GM12878 (cell line): Measurements from ENCODE around the gene CADM3. TPM values are rescaled to one million over a fixed set of nuclear protein-coding genes. Genes with fewer than 3 reads are reported as not detected.

Source experiments
- ATAC-seq: fragments of 200-7000 bp; cut with Tn5 transposase; 3 replicates; pipeline ENCODE4 v1.9.1; 2020; ENCODE audit warnings: mild to moderate bottlenecking, moderate library complexity
- BruUV-seq: library from RNA; stranded (reverse); fragments of 400-500 nt; replicated peaks from 2 replicates; lab custom pipeline; 2021; lab: Mats Ljungman, UMichigan
- CTCF ChIA-PET: fragments of 300-600 bp; sonication (Branson Sonifier 250); formaldehyde crosslinking; extraction: SDS; loops from one replicate; lab custom pipeline; 2021; ENCODE audit warnings: inconsistent platforms; lab: Yijun Ruan, JAX
- POLR2A ChIA-PET: fragments of 350-600 bp; formaldehyde crosslinking; extraction: SDS; loops from one replicate; lab custom pipeline; 2021; ENCODE audit warnings: inconsistent platforms; lab: Charles Lee
- RAD21 ChIA-PET: fragments of 300-600 bp; sonication (Branson Sonifier 250); formaldehyde crosslinking; loops from one replicate; lab custom pipeline; 2023; ENCODE audit warnings: antibody characterized with exemption; ENCODE audit not compliant: unreplicated experiment; lab: Charles Lee
- SMC1A ChIA-PET: fragments of 300-600 bp; sonication (Branson Sonifier 250); formaldehyde crosslinking; loops from one replicate; lab custom pipeline; 2023; ENCODE audit not compliant: unreplicated experiment, uncharacterized antibody; lab: Charles Lee
- DNase-seq: peaks from one replicate; pipeline ENCODE4 v3.0.0-alpha.2; 2011; ENCODE audit warnings: low read depth, low spot score
- FAIRE-seq: peaks from 3 replicates; lab custom pipeline; 2011; peaks lifted over from hg19 to GRCh38; lab: Jason Lieb, UNC
- H2AFZ ChIP-seq: 2 replicates; pipeline ENCODE4 v1.6.0; 2011; ENCODE audit warnings: low read depth, low read length, control low read depth; ENCODE audit not compliant: control insufficient read depth
- H3K27ac ChIP-seq: 2 replicates; pipeline ENCODE4 v1.5.1; 2011; ENCODE audit warnings: control low read depth; ENCODE audit not compliant: control insufficient read depth, insufficient read depth
- H3K27me3 ChIP-seq, 2 experiments: replicated peaks in 1 of 2; 2 replicates each; pipeline versions ENCODE4 v1.6.0 to v1.6.1; 2011; ENCODE audit warnings: low read length in 1 of 2; ENCODE audit not compliant: control insufficient read depth in 2 of 2, insufficient read depth in 2 of 2
- H3K36me3 ChIP-seq, 2 experiments: 2 replicates each; pipeline ENCODE4 v1.5.1; 2011; ENCODE audit warnings: low read length in 1 of 2; ENCODE audit not compliant: control insufficient read depth in 2 of 2, insufficient read depth in 2 of 2
- H3K4me1 ChIP-seq: 2 replicates; pipeline ENCODE4 v1.6.1; 2011; ENCODE audit warnings: mild to moderate bottlenecking, low read length, moderate library complexity, mixed read lengths; ENCODE audit not compliant: control insufficient read depth, insufficient read depth
- H3K4me2 ChIP-seq: 2 replicates; pipeline ENCODE4 v1.6.0; 2011; ENCODE audit warnings: control low read depth; ENCODE audit not compliant: control insufficient read depth, insufficient read depth
- H3K4me3 ChIP-seq: fragments of 200-600 bp; sonication (generic); 2 replicates; pipeline ENCODE4 v1.5.1; 2016
- H3K79me2 ChIP-seq: 2 replicates; pipeline ENCODE4 v1.6.0; 2011; ENCODE audit warnings: low read length; ENCODE audit not compliant: control insufficient read depth, insufficient read depth
- H3K9ac ChIP-seq: 2 replicates; pipeline ENCODE4 v1.8.0; 2011; ENCODE audit warnings: low read length, control low read depth, mixed read lengths; ENCODE audit not compliant: control insufficient read depth, insufficient read depth
- H3K9me3 ChIP-seq: replicated peaks from 3 replicates; pipeline ENCODE4 v1.5.1; 2011; ENCODE audit warnings: mild to moderate bottlenecking, low read length; ENCODE audit not compliant: control insufficient read depth, insufficient read depth
- H4K20me1 ChIP-seq: 2 replicates; pipeline ENCODE4 v1.6.0; 2011; ENCODE audit not compliant: control insufficient read depth, insufficient read depth
- HCFC1 ChIP-seq: fragments of 150-350 bp; IDR thresholded peaks from 2 replicates; pipeline ENCODE4 v1.6.1; 2014; ENCODE audit warnings: low read length
- MEF2B ChIP-seq: fragments of 450-650 bp; IDR thresholded peaks from 2 replicates; pipeline ENCODE4 v1.6.1; 2018; ENCODE audit warnings: mild to moderate bottlenecking, moderate library complexity; ENCODE audit not compliant: partially characterized antibody, poor library complexity, severe bottlenecking
- NFYA ChIP-seq: IDR thresholded peaks from 2 replicates; pipeline ENCODE4 v1.6.1; 2011; ENCODE audit warnings: low read depth, mild to moderate bottlenecking, low read length, improper control_type of control experiment, borderline replicate concordance
- NR2C2 ChIP-seq: IDR thresholded peaks from 2 replicates; pipeline ENCODE4 v1.6.1; 2011; ENCODE audit warnings: borderline replicate concordance, low read depth; ENCODE audit not compliant: control insufficient read depth, insufficient read length
- NRF1 ChIP-seq: conservative IDR thresholded peaks from 2 replicates; pipeline ENCODE4 v1.6.1; 2011; ENCODE audit warnings: mild to moderate bottlenecking, low read depth, low read length, improper control_type of control experiment
- RELA ChIP-seq: fragments of 450-650 bp; IDR thresholded peaks from 2 replicates; pipeline ENCODE4 v1.8.0; 2014; ENCODE audit warnings: borderline replicate concordance; ENCODE audit not compliant: partially characterized antibody
- SMAD5 ChIP-seq: IDR thresholded peaks from 2 replicates; pipeline ENCODE4 v1.6.1; 2016; ENCODE audit warnings: antibody characterized with exemption, low read depth
- SMC3 ChIP-seq: IDR thresholded peaks from 2 replicates; pipeline ENCODE4 v1.6.1; 2011; ENCODE audit warnings: low read length, improper control_type of control experiment, borderline replicate concordance
- SUZ12 ChIP-seq: fragments of 200-600 bp; sonication (generic); IDR thresholded peaks from one replicate; pipeline ENCODE4 v1.6.1; 2018; ENCODE audit warnings: antibody characterized with exemption, mild to moderate bottlenecking; ENCODE audit not compliant: unreplicated experiment
- ZNF24 ChIP-seq: fragments of 450-650 bp; IDR thresholded peaks from 2 replicates; pipeline ENCODE4 v1.6.1; 2017; ENCODE audit warnings: antibody characterized with exemption, mild to moderate bottlenecking
- WGBS: methylation state at CpG from one replicate; pipeline ENCODE4 v1.1.6; 2016; ENCODE audit warnings: low lambda C conversion rate; ENCODE audit not compliant: insufficient replicate concordance, insufficient coverage; ENCODE audit errors: missing lambda C conversion rate; 5-methylcytosine and 5-hydroxymethylcytosine counted together
- in situ Hi-C: fragments of 300-500 bp; cut with MboI; formaldehyde crosslinking; loops from 9 replicates; pipeline ENCODE4 v1.14.3; 2018; ENCODE audit warnings: mixed read lengths
- intact Hi-C: fragments of 100-400 bp; cut with micrococcal nuclease; formaldehyde crosslinking; loops from one replicate; pipeline ENCODE4 v1.14.2; 2022; ENCODE audit not compliant: unreplicated experiment
- polyA plus RNA-seq, 11 experiments: library from polyadenylated mRNA; depleted of rRNA in 4 of 11; unstranded in 6 of 11; stranded (reverse) in 5 of 11; fragments of >200 nt; fragmentation: Nextera tagmentation in 4 of 11; fragmentation: Illumina TruSeq in 1 of 11; extraction: Ambion mirVana in 4 of 11; extraction: Trizol in 1 of 11; gene quantifications; 1 replicate in 1 of 11; 2 replicates in 10 of 11; pipeline versions ENCODE4 v1.2.1 to v1.2.3, GENCODE V29; 2011 to 2016; ENCODE audit warnings: inconsistent platforms in 2 of 11, missing spikeins in 2 of 11, low read depth in 1 of 11
- total RNA-seq, 4 experiments: library from RNA; depleted of rRNA in 3 of 4; stranded (reverse); fragments of >200 nt in 3 of 4; fragmentation: Illumina TruSeq in 1 of 4; extraction: Trizol in 1 of 4; gene quantifications; 2 replicates each; pipeline versions ENCODE4 v1.2.1 to v1.2.3, GENCODE V29; 2013 to 2021
- TF ChIP-seq, protein P1 (sequence below): fragments of 450-650 bp; formaldehyde crosslinking; IDR thresholded peaks from 2 replicates; pipeline ENCODE4 v1.4.0; 2020; ENCODE audit warnings: mild to moderate bottlenecking, moderate library complexity
- TF ChIP-seq, protein P2 (sequence below): IDR thresholded peaks from 2 replicates; pipeline ENCODE4 v1.6.1; 2012; ENCODE audit warnings: improper control_type of control experiment, low read depth, low read length; ENCODE audit not compliant: insufficient replicate concordance

CADM3 gene
- total and polyA plus RNA-seq, 10 of the 15 experiments (the other 5 are each of a cell fraction or from before 2014, with no cell fraction given) = 0.04 to 0.37 TPM; not detected in 8

DNA sequence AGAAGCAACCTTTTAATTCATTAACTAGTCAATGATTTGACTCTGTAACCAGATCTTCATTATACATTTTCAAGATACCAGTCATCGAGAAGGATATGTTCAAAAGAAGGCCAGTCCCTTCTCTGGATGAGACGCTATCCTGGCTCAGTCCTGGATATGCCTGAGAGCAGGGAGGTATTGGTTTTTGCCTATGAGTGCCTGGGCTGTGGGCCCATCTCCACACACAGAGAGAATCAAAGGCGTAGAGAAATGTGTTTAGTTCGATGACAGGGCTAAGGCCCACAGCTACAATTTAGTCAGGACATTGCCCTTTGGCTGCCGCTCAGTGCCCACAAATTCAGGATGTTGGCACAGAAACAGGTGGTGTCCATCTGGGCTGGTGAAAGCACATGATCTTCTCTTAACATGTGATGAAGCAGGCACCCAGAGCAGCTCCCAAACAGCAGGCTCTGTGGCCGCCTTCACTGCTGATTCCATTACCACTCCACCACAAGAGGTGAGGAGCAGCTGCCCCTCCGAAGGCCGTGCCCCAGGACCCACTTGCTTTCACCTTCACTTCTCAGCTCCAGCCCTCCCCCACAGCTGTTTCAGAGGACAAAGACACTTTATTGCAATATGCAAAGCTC lies 58.0 kb downstream of the CADM3 start:
- in situ Hi-C loops (no loop called here), intact Hi-C loops (no loop called here)
- no peak for TF ChIP-seq NFYA
- no peak for TF ChIP-seq MEF2B
- TF ChIP-seq RELA = no peak
- TF ChIP-seq SUZ12 = no peak
- no peak for TF ChIP-seq ZNF24
- TF ChIP-seq SMC3 = no peak
- TF ChIP-seq NR2C2 = no peak
- no peak for TF ChIP-seq NRF1
- TF ChIP-seq SMAD5 = no peak
- TF ChIP-seq, protein P1, sequence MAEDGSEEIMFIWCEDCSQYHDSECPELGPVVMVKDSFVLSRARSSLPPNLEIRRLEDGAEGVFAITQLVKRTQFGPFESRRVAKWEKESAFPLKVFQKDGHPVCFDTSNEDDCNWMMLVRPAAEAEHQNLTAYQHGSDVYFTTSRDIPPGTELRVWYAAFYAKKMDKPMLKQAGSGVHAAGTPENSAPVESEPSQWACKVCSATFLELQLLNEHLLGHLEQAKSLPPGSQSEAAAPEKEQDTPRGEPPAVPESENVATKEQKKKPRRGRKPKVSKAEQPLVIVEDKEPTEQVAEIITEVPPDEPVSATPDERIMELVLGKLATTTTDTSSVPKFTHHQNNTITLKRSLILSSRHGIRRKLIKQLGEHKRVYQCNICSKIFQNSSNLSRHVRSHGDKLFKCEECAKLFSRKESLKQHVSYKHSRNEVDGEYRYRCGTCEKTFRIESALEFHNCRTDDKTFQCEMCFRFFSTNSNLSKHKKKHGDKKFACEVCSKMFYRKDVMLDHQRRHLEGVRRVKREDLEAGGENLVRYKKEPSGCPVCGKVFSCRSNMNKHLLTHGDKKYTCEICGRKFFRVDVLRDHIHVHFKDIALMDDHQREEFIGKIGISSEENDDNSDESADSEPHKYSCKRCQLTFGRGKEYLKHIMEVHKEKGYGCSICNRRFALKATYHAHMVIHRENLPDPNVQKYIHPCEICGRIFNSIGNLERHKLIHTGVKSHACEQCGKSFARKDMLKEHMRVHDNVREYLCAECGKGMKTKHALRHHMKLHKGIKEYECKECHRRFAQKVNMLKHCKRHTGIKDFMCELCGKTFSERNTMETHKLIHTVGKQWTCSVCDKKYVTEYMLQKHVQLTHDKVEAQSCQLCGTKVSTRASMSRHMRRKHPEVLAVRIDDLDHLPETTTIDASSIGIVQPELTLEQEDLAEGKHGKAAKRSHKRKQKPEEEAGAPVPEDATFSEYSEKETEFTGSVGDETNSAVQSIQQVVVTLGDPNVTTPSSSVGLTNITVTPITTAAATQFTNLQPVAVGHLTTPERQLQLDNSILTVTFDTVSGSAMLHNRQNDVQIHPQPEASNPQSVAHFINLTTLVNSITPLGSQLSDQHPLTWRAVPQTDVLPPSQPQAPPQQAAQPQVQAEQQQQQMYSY = no peak
- TF ChIP-seq HCFC1 = no peak
- TF ChIP-seq, protein P2, sequence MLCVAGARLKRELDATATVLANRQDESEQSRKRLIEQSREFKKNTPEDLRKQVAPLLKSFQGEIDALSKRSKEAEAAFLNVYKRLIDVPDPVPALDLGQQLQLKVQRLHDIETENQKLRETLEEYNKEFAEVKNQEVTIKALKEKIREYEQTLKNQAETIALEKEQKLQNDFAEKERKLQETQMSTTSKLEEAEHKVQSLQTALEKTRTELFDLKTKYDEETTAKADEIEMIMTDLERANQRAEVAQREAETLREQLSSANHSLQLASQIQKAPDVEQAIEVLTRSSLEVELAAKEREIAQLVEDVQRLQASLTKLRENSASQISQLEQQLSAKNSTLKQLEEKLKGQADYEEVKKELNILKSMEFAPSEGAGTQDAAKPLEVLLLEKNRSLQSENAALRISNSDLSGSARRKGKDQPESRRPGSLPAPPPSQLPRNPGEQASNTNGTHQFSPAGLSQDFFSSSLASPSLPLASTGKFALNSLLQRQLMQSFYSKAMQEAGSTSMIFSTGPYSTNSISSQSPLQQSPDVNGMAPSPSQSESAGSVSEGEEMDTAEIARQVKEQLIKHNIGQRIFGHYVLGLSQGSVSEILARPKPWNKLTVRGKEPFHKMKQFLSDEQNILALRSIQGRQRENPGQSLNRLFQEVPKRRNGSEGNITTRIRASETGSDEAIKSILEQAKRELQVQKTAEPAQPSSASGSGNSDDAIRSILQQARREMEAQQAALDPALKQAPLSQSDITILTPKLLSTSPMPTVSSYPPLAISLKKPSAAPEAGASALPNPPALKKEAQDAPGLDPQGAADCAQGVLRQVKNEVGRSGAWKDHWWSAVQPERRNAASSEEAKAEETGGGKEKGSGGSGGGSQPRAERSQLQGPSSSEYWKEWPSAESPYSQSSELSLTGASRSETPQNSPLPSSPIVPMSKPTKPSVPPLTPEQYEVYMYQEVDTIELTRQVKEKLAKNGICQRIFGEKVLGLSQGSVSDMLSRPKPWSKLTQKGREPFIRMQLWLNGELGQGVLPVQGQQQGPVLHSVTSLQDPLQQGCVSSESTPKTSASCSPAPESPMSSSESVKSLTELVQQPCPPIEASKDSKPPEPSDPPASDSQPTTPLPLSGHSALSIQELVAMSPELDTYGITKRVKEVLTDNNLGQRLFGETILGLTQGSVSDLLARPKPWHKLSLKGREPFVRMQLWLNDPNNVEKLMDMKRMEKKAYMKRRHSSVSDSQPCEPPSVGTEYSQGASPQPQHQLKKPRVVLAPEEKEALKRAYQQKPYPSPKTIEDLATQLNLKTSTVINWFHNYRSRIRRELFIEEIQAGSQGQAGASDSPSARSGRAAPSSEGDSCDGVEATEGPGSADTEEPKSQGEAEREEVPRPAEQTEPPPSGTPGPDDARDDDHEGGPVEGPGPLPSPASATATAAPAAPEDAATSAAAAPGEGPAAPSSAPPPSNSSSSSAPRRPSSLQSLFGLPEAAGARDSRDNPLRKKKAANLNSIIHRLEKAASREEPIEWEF = no peak

More for the DNA sequence above, 58.0 kb downstream of the CADM3 start:
- ChIA-PET CTCF (interaction anchor here (1.6 kb wide), 1 partner anchor 97 kb away, joined by 8 read pairs; no protein-coding TSS in a partner anchor), SMC1A (interaction anchor here (1.3 to 2.0 kb wide), 2 partner anchors 16 to 17 kb away, joined by 3 to 12 read pairs; no protein-coding TSS in a partner anchor), POLR2A (no interaction called here), RAD21 (no interaction called here)
- Histone ChIP-seq H3K36me3 (no peaks in the 10 kb centered on the region), H3K27me3 (no peaks in the 10 kb centered on the region), H3K27ac (no peak overlapping the region), H3K4me1 (no peaks in the 10 kb centered on the region), H4K20me1 (no peaks in the 10 kb centered on the region), H3K9ac (no peak overlapping the region), H3K79me2 (no peaks in the 10 kb centered on the region), H3K9me3 (no peaks in the 10 kb centered on the region), H3K4me2 (no peak overlapping the region), H3K4me3 (no peak overlapping the region), H2AFZ (no peak overlapping the region)
- DNase-seq = no peak
- WGBS = 42% methylated on average over 8 of the region's 8 CpGs
- no peak for FAIRE-seq
- no TSS peak for BruUV-seq
- ATAC-seq = no peak
